ENCODE data around the gene AGBL4. TPM values are rescaled to one million over a fixed set of nuclear protein-coding genes. Genes with fewer than 3 reads are reported as not detected.

Gene AGBL4
- total and polyA plus RNA-seq, 2 of the 13 experiments (the other 11 are each of a cell fraction or from before 2014, with no cell fraction given) = not detected

- no peak for TF ChIP-seq ZNF576 (CRISPR knock-in tag; IDR thresholded peaks at IDR 0.05)
- peak; percentile 3; the same call in 1 of the 2 replicates for TF ChIP-seq MNT (IDR thresholded peaks at IDR 0.05)
- no peak for FAIRE-seq
- no peak for ATAC-seq
- H3K9me3 ChIP-seq (ENCODE audit: low read length) = no peaks in the 10 kb centered on the region
- H2AFZ ChIP-seq (ENCODE audit: low read length) = no peak overlapping the region
- H3K27ac ChIP-seq (ENCODE audit: extremely low read length, insufficient read depth, low read length) = no peak overlapping the region
- intact Hi-C loops (cut with micrococcal nuclease; ENCODE audit: unreplicated experiment) = no loop called here
- no peaks in the 10 kb centered on the region for H3K4me1 ChIP-seq (ENCODE audit: insufficient read depth, low read length)
- ChIA-PET CTCF (ENCODE audit: low intra/inter-chr PET ratio, low total read pairs) (no interaction called here), POLR2A (no interaction called here)
- in situ Hi-C loops (cut with HindIII; ENCODE audit: extremely low pct_ligation_motif_present, low pct_unique_long_range_greater_than_20kb) = loop anchor here (10.0 kb wide), 1 partner anchor 256 kb away; no protein-coding TSS in a partner anchor
- 3% methylated on average over 4 of the region's 4 CpGs for WGBS (ENCODE audit: low lambda C conversion rate)
- no peaks in the 10 kb centered on the region for H3K79me2 ChIP-seq (ENCODE audit: insufficient read depth, low read length)
- peak; percentile 3 for DNase-seq (ENCODE audit: low spot score)
- H4K20me1 ChIP-seq (ENCODE audit: insufficient read depth, low read length) = no peaks in the 10 kb centered on the region
- no peaks in the 10 kb centered on the region for H3K36me3 ChIP-seq (replicated peaks in 1 of 2; ENCODE audit: control insufficient read depth in 1 of 2, insufficient read depth in 2 of 2, low read length in 2 of 2)
- no peak overlapping the region for H3K4me2 ChIP-seq (ENCODE audit: low read depth, low read length)
- BruUV-seq (replicated peaks) = no TSS peak
- no peaks in the 10 kb centered on the region for H3K27me3 ChIP-seq (ENCODE audit: control insufficient read depth in 1 of 2, insufficient read depth in 2 of 2, low read length in 2 of 2)
- H3K4me3 ChIP-seq (replicated peaks in 1 of 3; ENCODE audit: insufficient read depth in 1 of 3, low read depth in 2 of 3, low read length in 3 of 3) = no peak overlapping the region
- no peak overlapping the region for H3K9ac ChIP-seq (ENCODE audit: insufficient read depth, low read depth, low read length)
These were observed 1213.0 kb downstream of the AGBL4 start for GRCh38 chr1:48810740-48811139.

GRCh38 chr1:48808496-48808895 is 1215.3 kb downstream of the AGBL4 start:
- Histone ChIP-seq H3K9ac (ENCODE audit: insufficient read depth, low read depth, low read length) (no peak overlapping the region), H3K27ac (ENCODE audit: extremely low read length, insufficient read depth, low read length) (no peak overlapping the region), H4K20me1 (ENCODE audit: insufficient read depth, low read length) (no peaks in the 10 kb centered on the region), H2AFZ (ENCODE audit: low read length) (no peak overlapping the region), H3K4me3 (replicated peaks in 1 of 3; ENCODE audit: insufficient read depth in 1 of 3, low read depth in 2 of 3, low read length in 3 of 3) (no peak overlapping the region), H3K9me3 (ENCODE audit: low read length) (no peaks in the 10 kb centered on the region), H3K4me1 (ENCODE audit: insufficient read depth, low read length) (no peaks in the 10 kb centered on the region), H3K79me2 (ENCODE audit: insufficient read depth, low read length) (no peaks in the 10 kb centered on the region), H3K27me3 (ENCODE audit: control insufficient read depth in 1 of 2, insufficient read depth in 2 of 2, low read length in 2 of 2) (no peaks in the 10 kb centered on the region), H3K36me3 (replicated peaks in 1 of 2; ENCODE audit: control insufficient read depth in 1 of 2, insufficient read depth in 2 of 2, low read length in 2 of 2) (no peaks in the 10 kb centered on the region), H3K4me2 (ENCODE audit: low read depth, low read length) (no peak overlapping the region)
- intact Hi-C loops (cut with micrococcal nuclease; ENCODE audit: unreplicated experiment) (no loop called here), in situ Hi-C loops (cut with HindIII; ENCODE audit: extremely low pct_ligation_motif_present, low pct_unique_long_range_greater_than_20kb) (no loop called here)
- ATAC-seq = no peak
- CTCF ChIA-PET (ENCODE audit: low intra/inter-chr PET ratio, low total read pairs) = no interaction called here
- POLR2A ChIA-PET = no interaction called here
- WGBS (ENCODE audit: low lambda C conversion rate) = 11% methylated on average over 3 of the region's 3 CpGs
- BruUV-seq (replicated peaks) = no TSS peak
- TF ChIP-seq RFX5 (IDR thresholded peaks at IDR 0.05; ENCODE audit: low read depth, low read length) = no peak
- no peak for DNase-seq (ENCODE audit: low spot score)
- no peak for FAIRE-seq
